Liver (tissue), 9 donors: ENCODE results near the gene TATDN2. TPM values are rescaled to one million over a fixed set of nuclear protein-coding genes. Genes with fewer than 3 reads are reported as not detected.

ENCODE experiments used
- DNase-seq: peaks from one replicate; pipeline ENCODE4 v3.0.0-alpha.2; 2017; ENCODE audit warnings: low spot score
- H3K27ac ChIP-seq, 2 donors: one replicate each; pipeline ENCODE4 v1.7.0; 2013; ENCODE audit warnings: inconsistent platforms in 2 of 2, low read length in 2 of 2, control low read depth in 1 of 2, low read depth in 1 of 2, mild to moderate bottlenecking in 1 of 2
- H3K27me3 ChIP-seq, 4 donors: one replicate each; pipeline versions ENCODE4 v1.6.1 to v1.7.0; 2013; ENCODE audit warnings: low read length in 3 of 4, inconsistent platforms in 1 of 4, mild to moderate bottlenecking in 1 of 4, moderate library complexity in 1 of 4; ENCODE audit not compliant: control insufficient read depth in 4 of 4, insufficient read depth in 4 of 4
- H3K36me3 ChIP-seq, 4 donors: one replicate each; pipeline versions ENCODE4 v1.6.1 to v1.7.0; 2013; ENCODE audit warnings: low read length in 3 of 4, mild to moderate bottlenecking in 3 of 4, low read depth in 1 of 4, moderate library complexity in 1 of 4; ENCODE audit not compliant: control insufficient read depth in 4 of 4, insufficient read depth in 3 of 4
- H3K4me1 ChIP-seq, 4 donors: one replicate each; pipeline versions ENCODE4 v1.6.1 to v1.7.0; 2013; ENCODE audit warnings: low read length in 3 of 4, mild to moderate bottlenecking in 3 of 4, moderate library complexity in 1 of 4; ENCODE audit not compliant: control insufficient read depth in 4 of 4, insufficient read depth in 4 of 4
- H3K4me3 ChIP-seq, 3 donors: one replicate each; pipeline versions ENCODE4 v1.6.1 to v1.7.0; 2013; ENCODE audit warnings: low read length in 3 of 3, control low read depth in 1 of 3, low read depth in 1 of 3, mild to moderate bottlenecking in 1 of 3
- H3K9ac ChIP-seq, 2 donors: one replicate each; pipeline ENCODE4 v1.7.0; 2013; ENCODE audit warnings: low read length in 2 of 2, mild to moderate bottlenecking in 2 of 2, moderate library complexity in 2 of 2, control low read depth in 1 of 2, low read depth in 1 of 2
- H3K9me3 ChIP-seq, 4 donors: one replicate each; pipeline versions ENCODE4 v1.6.1 to v1.7.0; 2013; ENCODE audit warnings: low read length in 3 of 4; ENCODE audit not compliant: control insufficient read depth in 4 of 4
- ATF3 ChIP-seq: IDR thresholded peaks from 2 replicates; pipeline ENCODE4 v1.6.1; 2016; ENCODE audit warnings: antibody characterized with exemption
- CTCF ChIP-seq: fragments of 150-350 bp; IDR thresholded peaks from 2 replicates; pipeline ENCODE4 v1.5.1; 2017; ENCODE audit warnings: improper control_type of control experiment, low read depth, low read length; ENCODE audit not compliant: missing input control
- EGR1 ChIP-seq, 2 donors: IDR thresholded peaks; 2 replicates each; pipeline ENCODE4 v1.6.1; 2016 to 2018; ENCODE audit warnings: antibody characterized with exemption in 2 of 2, low read depth in 2 of 2
- FOXA1 ChIP-seq: IDR thresholded peaks from 2 replicates; pipeline ENCODE4 v1.6.1; 2016; ENCODE audit warnings: antibody characterized with exemption
- FOXA2 ChIP-seq: IDR thresholded peaks from 2 replicates; pipeline ENCODE4 v1.6.1; 2016; ENCODE audit warnings: antibody characterized with exemption
- GABPA ChIP-seq, 2 donors: IDR thresholded peaks in 1 of 2; conservative IDR thresholded peaks in 1 of 2; 2 replicates each; pipeline ENCODE4 v1.6.1; 2016; ENCODE audit warnings: antibody characterized with exemption in 2 of 2, mild to moderate bottlenecking in 1 of 2, moderate library complexity in 1 of 2
- HNF4A ChIP-seq, 2 donors: conservative IDR thresholded peaks; 2 replicates each; pipeline ENCODE4 v1.6.1; 2016; ENCODE audit warnings: antibody characterized with exemption in 2 of 2, mild to moderate bottlenecking in 2 of 2
- HNF4G ChIP-seq: IDR thresholded peaks from 2 replicates; pipeline ENCODE4 v1.6.1; 2016; ENCODE audit warnings: antibody characterized with exemption
- JUND ChIP-seq, 2 donors: IDR thresholded peaks; 2 replicates each; pipeline ENCODE4 v1.6.1; 2016; ENCODE audit warnings: antibody characterized with exemption in 2 of 2
- MAX ChIP-seq: IDR thresholded peaks from 2 replicates; pipeline ENCODE4 v1.6.1; 2016; ENCODE audit warnings: antibody characterized with exemption
- NR2F2 ChIP-seq: IDR thresholded peaks from 2 replicates; pipeline ENCODE4 v1.6.1; 2016; ENCODE audit warnings: antibody characterized with exemption
- RAD21 ChIP-seq, 2 donors: IDR thresholded peaks; 2 replicates each; pipeline ENCODE4 v1.6.1; 2016; ENCODE audit warnings: antibody characterized with exemption in 2 of 2, mild to moderate bottlenecking in 2 of 2
- REST ChIP-seq: IDR thresholded peaks from 2 replicates; pipeline ENCODE4 v1.6.1; 2016; ENCODE audit warnings: antibody characterized with exemption, mild to moderate bottlenecking
- RXRA ChIP-seq, 2 donors: IDR thresholded peaks; 2 replicates each; pipeline ENCODE4 v1.6.1; 2017 to 2018; ENCODE audit warnings: antibody characterized with exemption in 2 of 2, mild to moderate bottlenecking in 1 of 2
- SP1 ChIP-seq: IDR thresholded peaks from 2 replicates; pipeline ENCODE4 v1.6.1; 2018; ENCODE audit warnings: antibody characterized with exemption, mild to moderate bottlenecking
- TAF1 ChIP-seq: conservative IDR thresholded peaks from 2 replicates; pipeline ENCODE4 v1.6.1; 2016; ENCODE audit warnings: antibody characterized with exemption, mild to moderate bottlenecking
- YY1 ChIP-seq: IDR thresholded peaks from 2 replicates; pipeline ENCODE4 v1.6.1; 2016; ENCODE audit warnings: antibody characterized with exemption, mild to moderate bottlenecking
- ZBTB33 ChIP-seq: IDR thresholded peaks from 2 replicates; pipeline ENCODE4 v1.6.1; 2016; ENCODE audit warnings: antibody characterized with exemption
- WGBS: extraction: QIAGEN DNeasy Blood & Tissue Kit; methylation state at CpG from one replicate; pipeline ENCODE4 v1.1.7; 2013; 5-methylcytosine and 5-hydroxymethylcytosine counted together
- polyA plus RNA-seq, 2 donors: library from polyadenylated mRNA; stranded (reverse) in 1 of 2; unstranded in 1 of 2; fragments of 200-250 nt in 1 of 2; fragments of >200 nt in 1 of 2; fragmentation: Nextera tagmentation in 1 of 2; extraction: Ambion mirVana in 1 of 2; gene quantifications; one replicate each; pipeline versions ENCODE4 v1.2.1 to v1.2.3, GENCODE V29; 2013 to 2015
- total RNA-seq, 2 donors: library from RNA; depleted of rRNA; stranded (reverse); fragments of >200 nt; gene quantifications; one replicate each; pipeline ENCODE4 v1.2.3, GENCODE V29; 2014
- donor health status: healthy.
- donor health status: healthy.
- donor health status: healthy.
- donor health status: healthy.
- donor health status: healthy.

Gene TATDN2
- total and polyA plus RNA-seq, 4 donors = 3.7 to 14.2 (median 9.0) TPM

DNA sequence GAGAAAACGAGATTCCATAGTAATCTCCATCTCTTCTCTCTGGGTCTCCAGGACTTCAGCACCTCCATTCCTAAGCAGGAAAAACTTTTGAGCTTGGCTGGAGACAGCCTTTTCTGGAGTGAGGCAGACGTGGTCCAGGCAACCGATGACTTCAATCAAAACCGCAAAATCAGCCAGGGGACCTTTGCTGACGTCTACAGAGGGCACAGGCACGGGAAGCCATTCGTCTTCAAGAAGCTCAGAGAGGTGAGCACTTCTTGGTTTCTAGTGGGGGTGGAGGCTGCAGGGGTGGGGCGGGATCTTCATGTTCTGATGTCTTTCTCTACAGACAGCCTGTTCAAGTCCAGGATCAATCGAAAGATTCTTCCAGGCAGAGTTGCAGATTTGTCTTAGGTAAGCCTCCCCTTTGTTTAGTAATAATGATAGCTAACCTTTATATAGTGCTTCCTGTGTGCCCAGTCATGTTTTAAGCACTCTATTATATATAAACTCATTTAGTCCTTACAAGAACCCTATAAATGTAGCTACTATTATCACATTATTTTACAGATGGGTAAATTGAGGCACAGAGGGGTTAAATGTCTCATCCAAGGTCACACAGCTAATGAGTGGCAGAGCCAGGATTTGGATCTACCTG lies 35.0 kb upstream of the TATDN2 start:
- WGBS = 91% methylated on average over 9 of the region's 9 CpGs
- no peak overlapping the region for H3K27ac ChIP-seq
- H3K36me3 ChIP-seq = peaks cover 4 to 23% (median 19%) of the 10 kb centered on the region in 4 donors
- no peaks in the 10 kb centered on the region for H3K27me3 ChIP-seq
- no peaks in the 10 kb centered on the region for H3K9me3 ChIP-seq
- no peak overlapping the region for H3K9ac ChIP-seq
- no peak for DNase-seq
- TF ChIP-seq FOXA2 (no peak), REST (no peak), SP1 (no peak), ATF3 (no peak), FOXA1 (no peak), CTCF (no peak), MAX (no peak), ZBTB33 (no peak), YY1 (no peak), JUND (IDR thresholded peaks at IDR 0.05) (no peak), EGR1 (IDR thresholded peaks at IDR 0.05; ENCODE audit: low read depth in 2 of 2) (no peak), HNF4A (conservative IDR thresholded peaks at IDR 0.05) (no peak), NR2F2 (no peak), HNF4G (no peak), TAF1 (no peak), RXRA (IDR thresholded peaks at IDR 0.05) (no peak), GABPA (IDR thresholded peaks at IDR 0.05 in 1 of 2, conservative IDR thresholded peaks at IDR 0.05 in 1 of 2) (no peak), RAD21 (IDR thresholded peaks at IDR 0.05) (no peak)
- no peaks in the 10 kb centered on the region for H3K4me1 ChIP-seq
- H3K4me3 ChIP-seq = no peak overlapping the region
